Measurements from ENCODE around the gene CIAO1.

The CIAO1 gene

DNA sequence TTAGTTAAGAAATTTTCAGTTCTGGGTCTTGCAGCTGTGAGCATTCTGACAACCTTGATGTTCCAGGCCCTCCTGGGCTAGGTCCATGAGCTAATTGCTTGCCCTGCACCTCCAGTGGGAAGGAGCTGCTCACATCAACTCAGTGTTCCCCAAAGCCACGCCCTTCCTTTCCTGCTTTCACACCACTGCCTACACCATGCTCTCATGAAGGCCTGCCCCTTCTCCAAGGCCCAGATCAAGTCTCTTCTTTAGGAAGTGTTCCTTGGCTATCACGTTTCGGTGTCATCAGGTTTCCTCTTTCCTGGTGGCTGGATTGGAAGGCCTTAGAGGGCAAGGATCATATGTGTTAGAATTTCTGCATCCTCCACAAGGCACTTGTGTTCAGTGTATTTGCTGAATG, 19.0 kb upstream of the CIAO1 start:
- H3K36me3 ChIP-seq, result peaks cover 0 to 2% (median 0%) of the 10 kb centered on the region in 3 donors
- no peak overlapping the region for H3K4me3 ChIP-seq
- intact Hi-C loops (cut with DNase I; ENCODE audit: low total_unique reads), result no loop called here
- H3K27ac ChIP-seq, result no peak overlapping the region
- H3K9me3 ChIP-seq, result no peaks in the 10 kb centered on the region
- H3K4me1 ChIP-seq, result peaks cover 0 to 30% (median 23%) of the 10 kb centered on the region in 4 donors
- no peak for DNase-seq
- TF ChIP-seq, protein P1, sequence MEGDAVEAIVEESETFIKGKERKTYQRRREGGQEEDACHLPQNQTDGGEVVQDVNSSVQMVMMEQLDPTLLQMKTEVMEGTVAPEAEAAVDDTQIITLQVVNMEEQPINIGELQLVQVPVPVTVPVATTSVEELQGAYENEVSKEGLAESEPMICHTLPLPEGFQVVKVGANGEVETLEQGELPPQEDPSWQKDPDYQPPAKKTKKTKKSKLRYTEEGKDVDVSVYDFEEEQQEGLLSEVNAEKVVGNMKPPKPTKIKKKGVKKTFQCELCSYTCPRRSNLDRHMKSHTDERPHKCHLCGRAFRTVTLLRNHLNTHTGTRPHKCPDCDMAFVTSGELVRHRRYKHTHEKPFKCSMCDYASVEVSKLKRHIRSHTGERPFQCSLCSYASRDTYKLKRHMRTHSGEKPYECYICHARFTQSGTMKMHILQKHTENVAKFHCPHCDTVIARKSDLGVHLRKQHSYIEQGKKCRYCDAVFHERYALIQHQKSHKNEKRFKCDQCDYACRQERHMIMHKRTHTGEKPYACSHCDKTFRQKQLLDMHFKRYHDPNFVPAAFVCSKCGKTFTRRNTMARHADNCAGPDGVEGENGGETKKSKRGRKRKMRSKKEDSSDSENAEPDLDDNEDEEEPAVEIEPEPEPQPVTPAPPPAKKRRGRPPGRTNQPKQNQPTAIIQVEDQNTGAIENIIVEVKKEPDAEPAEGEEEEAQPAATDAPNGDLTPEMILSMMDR (IDR thresholded peaks at IDR 0.05), result no peak
- no peaks in the 10 kb centered on the region for H3K27me3 ChIP-seq

DNA sequence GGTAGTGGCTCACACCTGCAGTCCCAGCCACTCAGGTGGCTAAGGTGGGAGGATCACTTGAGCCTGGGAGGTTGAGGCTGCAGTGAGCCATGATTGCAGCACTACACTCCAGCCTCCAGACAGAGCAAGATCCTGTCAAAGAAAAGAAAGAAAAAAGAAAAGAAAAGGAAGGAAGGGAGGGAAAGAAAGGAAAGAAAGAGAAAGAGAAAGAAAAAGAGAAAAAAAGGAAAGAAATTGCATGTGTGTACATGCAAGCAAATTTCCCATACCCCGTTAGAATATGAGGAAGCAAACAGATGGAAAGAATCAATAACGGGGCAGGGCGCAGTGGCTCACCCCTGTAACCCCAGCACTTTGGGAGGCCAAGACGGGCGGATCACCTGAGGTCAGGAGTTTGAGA, 18.1 kb upstream of the CIAO1 start:
- Histone ChIP-seq H3K27ac (no peak overlapping the region), H3K27me3 (no peaks in the 10 kb centered on the region), H3K9me3 (no peaks in the 10 kb centered on the region), H3K4me1 (peaks cover 0 to 33% (median 30%) of the 10 kb centered on the region in 4 donors), H3K36me3 (peaks cover 0 to 10% (median 6%) of the 10 kb centered on the region in 3 donors), H3K4me3 (no peak overlapping the region)
- TF ChIP-seq, protein P1 (IDR thresholded peaks at IDR 0.05), result no peak
- DNase-seq, result no peak
- intact Hi-C loops (cut with DNase I; ENCODE audit: low total_unique reads), result no loop called here

DNA sequence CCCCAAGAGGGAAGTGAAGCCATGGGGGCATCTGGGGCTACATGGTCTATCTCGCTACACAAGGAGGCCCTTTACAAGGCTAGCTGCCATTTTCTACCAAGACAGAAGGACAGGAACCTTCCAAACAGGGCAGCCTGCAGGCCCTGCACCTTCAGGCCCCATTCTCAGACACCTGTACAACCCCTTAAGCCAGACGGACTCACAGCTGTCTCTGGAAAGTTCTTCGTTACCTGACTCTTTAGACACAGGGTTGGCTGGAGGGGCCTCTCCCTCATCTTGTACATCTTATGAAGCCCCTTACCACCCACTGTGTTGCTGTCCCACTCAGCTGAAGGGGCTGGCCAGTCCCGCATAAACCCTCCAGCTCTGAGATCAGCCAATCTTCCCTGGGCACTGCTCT, 17.4 kb upstream of the CIAO1 start:
- TF ChIP-seq, protein P1 (IDR thresholded peaks at IDR 0.05), result no peak
- Histone ChIP-seq H3K27me3 (no peaks in the 10 kb centered on the region), H3K9me3 (no peaks in the 10 kb centered on the region), H3K4me1 (peaks cover 0 to 33% (median 30%) of the 10 kb centered on the region in 4 donors), H3K4me3 (no peak overlapping the region), H3K36me3 (peaks cover 6 to 18% (median 14%) of the 10 kb centered on the region in 3 donors), H3K27ac (no peak overlapping the region)
- DNase-seq, result no peak
- intact Hi-C loops (cut with DNase I; ENCODE audit: low total_unique reads), result no loop called here

DNA sequence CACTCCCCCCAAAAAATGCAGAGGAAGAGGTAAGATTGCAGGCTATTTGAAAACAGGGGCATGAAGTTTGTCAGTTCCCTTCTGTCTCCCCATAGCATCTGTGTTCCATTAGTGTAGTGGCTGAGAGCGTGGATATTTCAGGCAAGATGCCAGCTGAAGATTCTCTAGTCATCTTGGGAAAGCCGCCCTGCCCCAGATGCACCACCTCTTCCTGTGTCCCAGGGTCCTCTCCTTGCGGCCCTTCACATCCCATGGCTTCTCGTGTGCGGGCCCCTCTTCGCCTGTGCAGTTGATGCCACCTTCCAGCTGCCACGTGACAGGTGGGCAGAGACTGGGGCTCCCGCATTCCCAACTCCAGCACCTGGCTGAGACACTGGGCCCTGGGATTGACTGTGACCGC, 16.4 kb upstream of the CIAO1 start:
- no peaks in the 10 kb centered on the region for H3K27me3 ChIP-seq
- DNase-seq, result no peak
- no peak overlapping the region for H3K4me3 ChIP-seq
- H3K27ac ChIP-seq, result peak overlapping the region; percentile 73 to 80
- peaks cover 0 to 33% (median 30%) of the 10 kb centered on the region in 4 donors for H3K4me1 ChIP-seq
- intact Hi-C loops (cut with DNase I; ENCODE audit: low total_unique reads), result no loop called here
- H3K36me3 ChIP-seq, result peaks cover 16 to 28% (median 24%) of the 10 kb centered on the region in 3 donors
- no peaks in the 10 kb centered on the region for H3K9me3 ChIP-seq
- TF ChIP-seq, protein P1 (IDR thresholded peaks at IDR 0.05), result no peak

DNA sequence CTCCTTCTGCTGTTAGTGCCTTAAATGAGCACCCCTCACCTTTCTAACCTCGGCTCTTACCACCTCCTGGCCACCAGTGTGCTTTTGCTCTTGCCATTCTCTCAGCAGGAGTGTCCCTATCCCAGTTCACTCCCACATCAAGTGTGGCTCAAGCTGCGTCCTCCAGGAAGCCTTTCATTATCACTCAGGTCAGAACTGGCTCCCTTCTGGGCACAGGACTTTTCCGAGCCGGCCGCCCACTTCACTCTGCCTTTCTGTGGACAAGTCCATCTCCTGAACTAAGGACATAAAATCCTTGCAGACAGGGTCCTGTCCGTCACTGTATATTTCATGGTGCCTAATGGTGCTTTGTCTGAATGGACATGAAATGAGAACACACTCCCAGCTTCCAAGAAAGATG, 15.8 kb upstream of the CIAO1 start:
- Histone ChIP-seq H3K36me3 (peaks cover 19 to 33% (median 29%) of the 10 kb centered on the region in 3 donors), H3K4me1 (peaks cover 0 to 33% (median 30%) of the 10 kb centered on the region in 4 donors), H3K4me3 (no peak overlapping the region), H3K27me3 (no peaks in the 10 kb centered on the region), H3K9me3 (no peaks in the 10 kb centered on the region), H3K27ac (peak overlapping the region; percentile 73 to 80)
- intact Hi-C loops (cut with DNase I; ENCODE audit: low total_unique reads), result no loop called here
- TF ChIP-seq, protein P1 (IDR thresholded peaks at IDR 0.05), result no peak
- DNase-seq, result no peak
